SKM-1 (cell line): ENCODE results near the gene HELLS.
"Not testable (repeated sequence)": the region's sequence is repeated elsewhere in the genome, so short reads cannot be mapped to it uniquely, and the experiment has no call there.

Source experiments
- DNase-seq: peaks from one replicate; lab custom pipeline; 2025; ENCODE audit not compliant: unreplicated experiment; lab: John Stamatoyannopoulos, UW

Gene HELLS

DNA sequence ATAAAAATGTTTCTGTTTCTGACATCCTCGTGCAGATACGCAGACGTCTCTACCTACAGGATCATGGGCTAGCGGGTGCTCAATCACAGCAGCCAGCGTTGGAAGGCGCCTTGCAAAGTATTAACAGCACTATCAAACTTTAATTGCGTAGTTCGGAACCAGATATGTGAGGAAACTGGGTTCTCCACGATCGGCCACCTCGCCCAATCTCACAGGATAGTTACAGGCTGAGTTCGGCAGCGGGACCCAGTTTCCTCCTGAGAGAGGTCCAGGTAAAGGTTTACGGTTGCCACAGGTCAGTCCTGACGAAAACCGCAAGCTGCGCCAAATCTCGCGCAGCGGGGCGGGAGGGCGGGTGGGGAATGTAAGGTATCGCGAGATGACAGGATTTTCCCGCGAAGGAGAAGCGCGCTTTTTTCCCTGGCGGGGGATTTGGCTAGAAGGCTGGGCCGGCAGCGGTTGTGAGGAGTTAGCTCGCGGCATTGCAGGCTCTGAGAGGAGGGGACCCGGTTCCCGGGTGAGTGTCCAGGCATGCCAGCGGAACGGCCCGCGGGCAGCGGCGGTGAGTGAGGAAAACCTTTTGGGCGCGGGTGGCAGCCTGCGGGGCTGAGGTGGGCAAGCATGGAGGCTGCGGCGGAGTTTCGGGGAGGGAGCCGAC, at the start of gene HELLS:
Gene HELLS (plus strand): TSS at position 398 of the 658 bp plus-strand sequence. CDS start 134 bp downstream, at position 532.
- DNase-seq = peak; percentile 77

DNA sequence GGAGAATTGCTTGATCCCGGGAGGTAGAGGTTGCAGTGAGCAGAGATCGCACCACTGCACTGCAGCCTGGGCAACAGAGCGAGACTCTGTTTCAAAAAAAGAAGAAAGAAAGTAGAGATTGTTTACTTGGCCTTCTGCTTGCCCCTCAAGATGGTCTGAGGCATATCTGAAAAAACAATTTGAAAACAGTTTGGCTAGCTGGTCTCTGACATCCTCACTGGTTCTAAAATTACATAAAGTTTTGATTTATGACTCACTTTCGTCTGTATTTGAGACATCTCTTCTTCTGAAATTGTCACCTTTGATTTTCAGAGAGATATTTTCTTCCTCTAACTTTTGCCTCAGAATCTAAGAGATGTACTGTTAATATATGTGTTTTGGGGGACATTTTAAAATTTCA, 49.6 kb upstream of the HELLS start:
- DNase-seq = no peak

DNA sequence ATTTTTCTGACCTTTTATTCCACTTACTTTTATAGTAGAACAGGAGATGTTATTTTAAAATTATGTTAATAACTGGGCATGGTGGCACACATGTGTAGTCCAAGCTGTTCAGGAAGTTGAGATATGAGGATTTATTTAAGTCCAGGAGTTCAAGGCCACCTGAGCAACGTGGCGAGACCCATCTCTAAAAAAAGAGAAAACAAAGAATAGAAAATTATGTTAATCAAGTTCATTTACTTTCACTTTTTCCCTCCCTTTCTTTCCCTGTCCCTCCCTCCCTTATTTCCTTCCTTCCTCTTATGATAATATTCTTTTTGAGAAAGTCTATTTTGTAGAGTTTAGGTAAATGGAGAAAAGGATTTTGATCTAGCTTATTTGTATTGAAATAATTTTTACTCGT, 48.9 kb upstream of the HELLS start:
- no peak for DNase-seq

DNA sequence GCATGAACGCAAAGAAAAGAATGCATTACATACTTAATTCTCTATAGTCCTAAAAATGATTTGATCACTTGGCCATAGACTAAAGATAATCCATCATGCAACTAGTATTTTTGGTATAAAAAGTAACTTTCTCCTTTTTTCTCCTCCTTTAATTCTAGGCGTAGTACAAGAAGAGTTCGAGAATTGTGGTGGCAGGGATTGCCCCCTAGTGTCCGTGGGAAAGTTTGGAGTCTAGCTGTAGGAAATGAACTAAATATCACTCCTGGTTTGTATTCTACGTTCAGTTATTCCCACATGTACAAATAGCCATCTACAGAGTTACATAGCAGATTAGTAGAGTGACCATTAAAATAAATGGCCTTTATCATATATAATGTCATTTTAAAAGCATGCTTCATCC, 45.5 kb upstream of the HELLS start:
- DNase-seq = no peak

DNA sequence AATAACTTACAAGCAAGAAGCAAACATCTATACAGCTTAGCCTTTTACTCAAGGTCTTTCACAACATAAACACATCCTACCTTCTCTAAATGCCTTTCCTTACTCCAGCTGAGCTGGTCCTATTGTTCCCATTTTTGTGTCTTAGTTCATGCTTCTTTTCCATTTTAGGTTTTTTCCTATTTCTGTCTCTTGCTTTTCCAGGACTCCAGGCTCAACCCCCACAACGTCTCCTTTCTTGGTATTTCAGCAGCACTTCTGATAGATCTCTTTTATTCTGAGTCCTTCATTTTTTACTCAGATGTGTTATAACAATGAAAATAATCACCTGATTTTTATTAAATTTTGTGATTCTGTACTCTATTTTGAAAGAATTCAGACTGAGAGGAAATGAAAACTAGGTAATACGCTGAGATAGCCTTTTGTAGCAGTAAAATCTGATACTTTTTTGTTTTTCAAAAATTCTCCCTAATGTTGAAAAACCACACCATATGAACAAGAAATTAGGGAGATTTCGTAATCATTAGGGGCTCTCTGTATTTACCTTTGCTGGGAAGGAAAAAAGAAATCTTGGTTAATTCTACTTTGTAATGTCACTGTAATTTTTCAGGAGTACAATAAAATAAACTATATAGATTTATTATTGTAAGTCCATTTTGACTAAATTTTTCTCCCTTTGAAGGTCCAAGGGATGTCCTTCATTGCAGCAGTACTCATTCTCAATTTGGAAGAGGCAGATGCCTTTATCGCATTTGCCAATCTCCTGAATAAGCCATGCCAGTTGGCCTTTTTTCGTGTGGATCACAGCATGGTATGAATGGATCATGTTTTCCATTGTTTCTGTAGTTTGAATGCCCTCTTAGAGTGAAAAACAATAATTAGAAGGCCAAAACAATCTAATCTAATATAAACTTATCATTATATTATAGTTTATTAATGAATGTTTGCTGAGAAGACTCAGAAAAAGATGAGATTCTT, 24.0 kb upstream of the HELLS start:
- no peak for DNase-seq

DNA sequence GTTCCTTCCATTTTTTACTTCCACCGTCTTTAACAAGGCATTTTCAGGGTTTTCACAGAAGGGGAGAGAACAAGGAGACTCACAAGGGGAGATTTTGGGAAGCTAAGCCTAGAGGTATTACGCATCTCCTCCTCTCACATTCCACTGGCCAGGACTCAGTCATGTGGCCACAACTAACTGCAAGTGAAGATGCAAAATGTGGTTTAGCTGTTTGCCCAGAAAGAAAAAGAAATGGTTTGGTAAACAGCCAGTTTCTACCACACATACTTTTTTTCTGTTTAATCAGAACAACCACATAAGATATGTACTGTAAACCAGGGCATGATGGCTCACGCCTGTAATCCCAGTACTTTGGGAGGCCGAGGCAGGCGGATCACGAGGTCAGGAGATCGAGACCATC, 21.4 kb upstream of the HELLS start:
- no peak for DNase-seq

DNA sequence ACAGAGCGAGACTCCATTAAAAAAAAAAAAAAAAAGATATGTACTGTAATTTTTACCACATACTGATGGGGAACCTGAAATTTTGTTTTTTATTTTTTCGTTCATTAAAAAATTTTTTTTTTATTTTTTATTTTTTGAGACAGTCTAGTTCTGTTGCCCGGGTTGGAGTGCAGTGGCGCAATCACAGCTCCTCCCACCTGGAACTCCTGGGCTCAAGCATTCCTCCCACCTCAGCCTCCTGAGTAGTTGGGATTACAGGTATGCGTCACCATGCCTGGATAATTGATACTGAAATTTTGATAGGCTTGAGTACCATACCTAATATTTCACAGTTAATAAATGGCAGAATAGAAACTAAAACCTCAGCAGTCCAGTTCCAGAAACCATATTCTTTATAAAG, 20.9 kb upstream of the HELLS start:
- DNase-seq = no peak

DNA sequence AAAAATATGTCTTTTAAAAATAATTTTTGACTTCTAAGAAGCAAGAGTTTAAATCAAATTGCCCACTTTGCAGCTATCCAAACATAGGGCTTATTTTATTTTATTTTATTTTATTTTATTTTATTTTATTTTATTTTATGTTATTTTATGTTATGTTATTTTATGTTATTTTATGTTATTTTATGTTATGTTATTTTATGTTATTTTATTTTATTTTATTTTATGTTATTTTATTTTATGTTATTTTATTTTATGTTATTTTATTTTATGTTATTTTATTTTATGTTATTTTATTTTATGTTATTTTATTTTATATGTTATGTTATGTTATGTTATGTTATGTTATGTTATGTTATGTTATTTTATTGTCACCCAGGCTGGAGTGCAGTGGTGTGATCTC, 14.0 kb upstream of the HELLS start:
- not testable (repeated sequence) for DNase-seq

DNA sequence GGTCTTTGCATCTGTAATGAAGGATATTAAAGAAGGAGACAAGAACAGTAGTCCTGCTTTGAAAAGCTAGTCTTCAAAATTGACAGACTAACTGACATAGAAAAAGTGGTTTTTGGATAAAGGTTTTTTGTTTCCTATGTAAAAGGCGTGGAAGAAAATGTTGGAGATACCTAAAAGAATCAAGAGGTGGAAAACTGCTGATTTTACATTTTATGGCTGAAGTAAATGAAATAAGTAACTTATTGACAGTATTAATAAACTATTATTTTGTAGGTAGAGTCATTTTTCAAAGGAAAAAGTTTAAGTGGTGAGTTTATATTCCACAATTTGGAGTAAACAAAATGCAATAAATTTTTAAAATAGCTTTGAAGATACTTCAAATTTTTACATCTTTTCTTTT, 12.6 kb upstream of the HELLS start:
- no peak for DNase-seq

DNA sequence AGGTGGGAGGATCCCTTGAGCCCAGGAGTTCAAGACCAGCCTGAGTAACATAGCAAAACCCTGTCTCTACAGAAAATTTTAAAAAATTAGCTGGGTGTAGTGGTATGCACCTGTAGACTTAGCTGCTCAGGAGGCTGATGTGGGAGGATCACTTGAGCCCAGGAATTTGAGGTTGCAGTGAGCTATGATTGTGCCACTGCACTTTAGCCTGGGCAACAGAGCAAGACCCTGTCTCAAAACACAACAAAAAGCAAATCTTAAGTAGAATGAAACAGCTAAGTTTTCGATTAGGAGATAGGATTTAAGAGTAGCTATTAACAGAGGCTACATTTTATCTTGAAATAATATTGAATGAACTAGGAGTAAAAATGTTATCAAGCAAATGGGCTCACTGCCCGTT, 3.3 kb upstream of the HELLS start:
- DNase-seq = not testable (repeated sequence)

DNA sequence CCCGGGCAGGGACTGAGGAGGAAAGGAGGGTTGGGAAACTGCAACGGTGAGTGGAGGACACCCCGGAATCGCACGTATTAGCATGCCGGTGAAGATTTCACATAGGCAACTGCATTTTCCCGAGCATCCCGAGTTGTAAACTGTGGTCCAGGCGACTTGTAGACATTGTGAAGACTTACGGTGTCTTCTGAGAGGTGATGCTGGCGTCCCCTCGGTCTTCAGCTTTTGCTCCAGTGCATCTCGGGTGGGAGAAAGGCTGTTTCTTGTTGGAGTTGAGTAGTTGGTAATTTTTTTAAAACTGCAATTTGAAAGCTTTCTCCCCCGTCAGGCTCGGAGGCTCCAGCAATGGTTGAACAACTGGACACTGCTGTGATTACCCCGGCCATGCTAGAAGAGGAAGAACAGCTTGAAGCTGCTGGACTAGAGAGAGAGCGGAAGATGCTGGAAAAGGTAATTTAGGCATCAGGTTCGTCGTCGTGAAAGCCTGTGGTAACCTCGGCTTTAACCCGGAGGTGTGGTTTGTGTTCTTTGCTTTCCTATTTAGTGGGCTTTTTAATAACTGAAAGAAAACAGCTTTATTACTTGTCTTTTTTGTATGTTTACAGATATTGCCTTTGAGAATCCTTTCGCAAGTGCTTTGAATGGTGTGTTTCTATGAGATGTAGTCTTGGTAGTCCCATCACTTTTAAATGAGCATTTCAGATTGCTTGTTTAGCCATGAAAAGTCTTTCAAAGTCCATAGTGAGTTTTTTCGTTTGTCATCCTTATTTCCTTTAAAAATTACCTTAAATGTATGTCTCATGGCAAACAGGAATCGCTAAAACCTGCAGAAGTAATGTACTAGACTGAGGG, 687 bp downstream of the HELLS start:
- peak; percentile 33 for DNase-seq

DNA sequence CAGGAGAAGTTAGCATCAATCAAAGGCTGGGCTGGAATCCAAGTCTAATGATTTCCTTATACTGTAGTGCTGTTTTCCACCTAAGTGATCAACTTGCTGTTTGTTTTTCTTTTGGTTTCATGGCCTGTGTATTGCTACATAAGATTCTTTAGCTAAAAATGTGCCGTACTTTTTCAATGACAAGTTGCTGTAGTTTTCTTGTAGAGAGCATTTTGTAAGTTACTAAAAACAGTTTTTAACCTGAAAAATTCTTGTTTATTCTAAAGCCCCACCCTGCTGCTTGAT, 1.3 kb downstream of the HELLS start:
- no peak for DNase-seq

DNA sequence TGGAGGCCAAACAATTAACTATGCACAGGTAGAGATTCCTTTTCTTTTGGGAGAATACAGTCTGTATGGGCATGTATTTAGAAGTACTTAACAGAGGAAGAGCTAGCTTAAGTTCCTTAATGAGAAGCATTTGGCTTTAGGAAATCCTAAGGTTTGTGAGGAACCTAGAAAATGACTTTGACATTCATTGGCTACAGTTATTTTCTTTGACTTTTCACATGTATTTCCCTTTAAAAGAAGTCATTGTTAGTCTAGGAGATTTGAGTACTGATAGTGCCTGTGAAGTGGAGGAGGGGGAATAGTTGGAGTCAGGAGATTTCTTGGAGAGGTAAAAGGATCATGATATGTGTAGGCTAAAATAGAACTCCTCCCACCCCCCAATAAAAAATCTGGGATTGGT, 3.6 kb downstream of the HELLS start:
- no peak for DNase-seq

DNA sequence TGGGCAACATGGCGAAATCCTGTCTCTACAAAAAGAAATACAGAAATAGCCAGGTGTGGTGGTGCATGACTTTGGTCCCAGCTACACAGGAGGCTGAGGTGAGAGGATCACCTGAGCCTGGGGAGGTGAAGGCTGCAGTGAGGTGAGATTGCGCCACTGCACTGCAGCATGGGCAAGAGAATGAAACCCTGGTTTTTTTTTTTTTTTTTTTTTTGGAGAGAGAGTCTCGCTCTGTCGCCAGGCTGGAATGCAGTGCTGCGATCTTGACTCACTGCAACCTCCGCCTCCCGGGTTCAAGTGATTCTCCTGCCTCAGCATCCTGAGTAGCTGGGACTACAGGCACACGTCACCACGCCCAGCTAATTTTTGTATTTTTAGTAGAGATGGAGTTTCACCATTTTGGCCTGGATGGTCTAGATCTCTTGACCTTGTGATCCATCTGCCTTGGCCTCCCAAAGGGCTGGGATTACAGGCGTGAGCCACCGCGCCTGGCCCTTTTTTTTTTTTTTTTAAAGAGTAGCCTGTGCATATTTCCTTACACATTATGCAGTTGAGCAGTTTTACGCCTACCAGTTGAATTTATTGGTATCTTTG, 22.2 kb downstream of the HELLS start:
- DNase-seq = not testable (repeated sequence)

DNA sequence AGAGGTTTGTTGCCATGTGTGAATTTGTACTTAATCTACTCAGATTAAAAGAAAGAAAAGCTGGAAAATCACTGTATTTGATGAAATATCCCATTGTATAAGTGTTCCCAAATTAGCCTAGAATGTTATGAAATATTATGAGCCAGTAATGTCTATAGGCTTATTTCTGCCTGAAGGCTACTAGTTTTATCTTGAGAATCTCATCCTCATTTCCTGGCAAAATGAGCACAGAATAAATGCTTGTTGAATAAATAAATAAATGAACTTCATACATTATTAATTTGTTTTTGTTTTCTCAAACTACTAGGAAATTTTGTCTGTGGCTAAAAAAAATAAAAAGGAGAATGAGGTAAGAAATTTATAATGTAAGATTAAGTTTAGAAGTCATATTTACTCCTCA, 25.5 kb downstream of the HELLS start:
- no peak for DNase-seq

DNA sequence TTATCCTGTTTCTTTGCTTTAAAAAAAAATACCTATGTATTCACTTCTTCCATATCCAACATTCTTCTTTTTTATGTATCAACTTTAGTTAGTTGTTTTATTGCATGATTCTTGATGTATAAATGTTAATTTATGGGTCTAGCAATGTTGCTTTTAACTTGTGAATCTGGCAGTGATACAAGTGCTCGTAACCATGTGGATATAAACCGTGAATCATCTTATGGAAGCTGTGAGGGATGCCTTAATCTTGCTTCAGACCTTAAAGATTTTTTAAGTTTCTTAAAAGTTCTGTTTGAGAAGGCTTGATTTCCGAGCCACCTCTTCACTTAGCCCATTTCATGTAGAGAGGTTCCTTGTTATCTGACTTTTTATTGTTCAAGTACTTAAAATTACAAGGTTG, 25.9 kb downstream of the HELLS start:
- DNase-seq = no peak

DNA sequence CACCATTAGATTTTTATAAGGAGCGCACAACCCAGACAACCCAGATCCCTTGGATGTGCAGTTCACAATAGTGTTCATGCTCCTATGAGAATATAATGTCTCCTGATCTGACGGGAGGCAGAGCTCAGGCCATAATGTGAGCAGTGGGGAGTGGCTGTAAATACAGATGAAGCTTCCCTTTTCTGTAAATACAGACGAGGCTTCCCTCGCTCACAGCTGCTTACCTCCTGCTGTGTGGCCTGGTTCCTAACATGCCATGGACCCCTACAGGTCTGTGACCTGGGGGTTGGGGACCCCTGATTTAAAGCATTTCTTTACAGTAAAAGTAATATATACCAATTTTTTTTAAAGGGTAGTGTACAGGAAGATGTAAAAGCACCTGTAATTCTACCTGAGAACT, 33.2 kb downstream of the HELLS start:
- no peak for DNase-seq

DNA sequence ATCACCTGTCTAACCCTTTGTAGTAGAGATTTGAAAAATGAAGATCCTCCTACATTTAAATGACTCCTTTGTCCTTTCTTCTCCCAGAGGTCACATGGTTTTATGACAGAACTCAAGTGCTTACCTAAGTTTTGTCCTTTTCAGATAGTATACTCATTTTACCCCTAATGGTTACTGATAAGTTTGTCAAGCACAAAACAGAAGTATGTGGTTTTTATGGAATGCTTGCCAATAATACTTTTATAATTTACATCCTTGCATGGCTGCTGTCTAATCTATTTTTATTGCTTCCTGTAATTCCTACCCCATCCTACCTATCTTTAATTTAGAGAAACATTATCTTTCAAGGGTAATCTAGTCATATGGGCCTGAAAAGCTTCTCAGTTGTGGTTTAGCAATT, 37.5 kb downstream of the HELLS start:
- DNase-seq = no peak

DNA sequence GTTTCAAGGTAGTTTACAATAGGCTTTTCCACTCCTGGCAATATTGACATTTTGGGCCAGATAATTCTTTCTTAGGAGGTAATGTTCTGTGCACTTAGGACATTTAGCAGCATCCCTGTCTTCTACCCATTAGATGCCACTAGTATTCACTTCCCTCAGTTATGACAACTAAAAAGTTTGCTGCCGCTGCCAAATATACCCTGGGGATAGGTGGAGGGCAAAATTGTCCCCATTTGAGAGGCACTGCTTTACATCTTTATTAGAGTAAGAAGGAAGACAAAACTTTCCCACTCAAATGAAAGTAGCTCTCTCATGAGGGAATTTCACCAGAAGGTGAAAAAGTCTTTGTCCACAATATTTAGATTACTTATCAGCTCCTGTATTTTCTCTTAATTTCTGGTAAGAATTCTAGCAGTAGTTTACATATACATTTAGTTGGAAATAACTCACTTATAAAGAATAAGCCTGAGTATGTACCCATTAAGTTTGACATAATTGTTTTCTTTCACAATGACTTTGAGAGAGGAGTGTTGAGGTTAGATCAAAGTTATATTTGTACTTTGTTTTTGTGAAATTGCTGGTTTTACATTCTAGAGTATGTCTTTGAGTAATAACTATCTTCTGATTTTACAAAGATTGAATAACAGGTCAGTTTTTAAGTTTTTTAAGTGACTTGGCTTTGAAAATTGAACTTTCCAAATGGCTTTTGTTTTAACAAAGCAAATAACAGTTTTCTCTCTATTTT, 46.0 kb downstream of the HELLS start:
- no peak for DNase-seq

DNA sequence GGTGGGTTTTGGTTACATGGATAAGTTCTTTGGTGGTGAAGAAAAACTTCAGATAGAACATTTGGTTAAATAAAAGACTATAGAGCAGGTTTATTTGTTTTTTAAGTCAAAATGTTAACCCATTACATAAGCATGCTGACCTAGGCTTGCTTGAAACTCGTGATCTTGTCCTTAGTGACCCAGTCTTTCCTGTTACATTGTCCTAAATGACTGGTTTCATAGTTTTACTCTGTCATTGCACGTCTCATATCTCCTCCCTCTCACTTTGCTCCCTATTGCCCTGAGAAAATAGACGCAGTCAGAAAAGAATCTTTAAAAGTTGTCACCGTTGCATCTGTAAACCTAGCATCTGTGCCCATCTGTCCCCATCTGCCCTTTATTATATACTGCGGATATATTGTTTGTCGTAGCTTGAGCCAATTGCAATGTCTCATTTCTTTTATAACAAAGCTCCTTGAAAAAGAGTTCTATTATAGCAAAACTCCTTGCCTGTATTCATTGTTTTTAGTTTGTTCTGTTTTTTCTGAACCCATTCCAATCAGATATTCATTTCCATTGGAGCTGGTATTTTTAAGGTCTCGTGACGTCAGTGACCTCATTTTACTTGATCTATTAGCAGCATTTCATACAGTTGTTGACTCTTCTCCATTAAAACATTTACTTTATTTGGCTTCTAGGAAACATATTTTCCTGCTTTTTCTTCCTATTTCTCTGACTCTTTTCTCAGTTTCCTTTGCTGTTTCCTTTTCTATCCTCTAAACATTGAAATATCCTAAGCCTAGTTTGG, 57.3 kb downstream of the HELLS start:
- no peak for DNase-seq
